ENCODE results near the gene SH3BGRL3. TPM values are rescaled to one million over a fixed set of nuclear protein-coding genes. Genes with fewer than 3 reads are reported as not detected.

The SH3BGRL3 gene
- total and polyA plus RNA-seq, 2 of the 13 experiments (the other 11 are each of a cell fraction or from before 2014, with no cell fraction given), result 11.4 to 12.2 TPM

GRCh38 chr1:26286064-26286416 lies 6.2 kb downstream of the SH3BGRL3 start (continued):
- TF ChIP-seq ARID5B (CRISPR knock-in tag; IDR thresholded peaks at IDR 0.05) (no peak), HMG20B (CRISPR knock-in tag; conservative IDR thresholded peaks at IDR 0.05) (no peak), BATF2 (CRISPR knock-in tag; IDR thresholded peaks at IDR 0.05) (no peak), BORCS8-MEF2B (CRISPR knock-in tag; IDR thresholded peaks at IDR 0.05) (no peak), BRD4 (CRISPR knock-in tag; IDR thresholded peaks at IDR 0.05) (no peak), ZNF672 (CRISPR knock-in tag; IDR thresholded peaks at IDR 0.05) (no peak), SMAD1 (CRISPR knock-in tag; IDR thresholded peaks at IDR 0.05; ENCODE audit: borderline replicate concordance, low read depth) (no peak), ATM (IDR thresholded peaks at IDR 0.05; ENCODE audit: borderline replicate concordance) (no peak), RXRB (CRISPR knock-in tag; IDR thresholded peaks at IDR 0.05; ENCODE audit: borderline replicate concordance) (no peak), CBX1 (IDR thresholded peaks at IDR 0.05; ENCODE audit: low read depth) (no peak)
